Measurements from ENCODE around the gene PNKD.

GRCh38 chr2:218378053-218378452, 107.7 kb downstream of the PNKD start:
- TF ChIP-seq CTCF (IDR thresholded peaks at IDR 0.05 in 4 of 5, conservative IDR thresholded peaks at IDR 0.05 in 1 of 5) (no peak), POLR2A (IDR thresholded peaks at IDR 0.05) (no peak)
